HEK293 (cell line): ENCODE results near the gene SLC29A3.

Source experiments
- CTCF ChIP-seq: fragments of 450-650 bp; formaldehyde crosslinking; IDR thresholded peaks from 2 replicates; pipeline ENCODE4 v1.5.1; 2016; ENCODE audit warnings: missing biosample characterization, missing genetic modification characterization
- IKZF3 ChIP-seq: fragments of 450-650 bp; IDR thresholded peaks from 2 replicates; pipeline ENCODE4 v1.5.0; 2018; ENCODE audit warnings: missing biosample characterization, mild to moderate bottlenecking, missing genetic modification characterization, moderate library complexity
- PRDM1 ChIP-seq: fragments of 450-650 bp; formaldehyde crosslinking; IDR thresholded peaks from 2 replicates; pipeline ENCODE4; 2016; ENCODE audit warnings: missing biosample characterization, missing genetic modification characterization
- PRDM6 ChIP-seq: fragments of 450-650 bp; formaldehyde crosslinking; IDR thresholded peaks from 2 replicates; pipeline ENCODE4 v1.5.1; 2017; ENCODE audit warnings: missing biosample characterization, missing genetic modification characterization
- YY1 ChIP-seq: fragments of 450-650 bp; formaldehyde crosslinking; IDR thresholded peaks from 2 replicates; pipeline ENCODE4 v1.5.1; 2018; ENCODE audit warnings: missing biosample characterization, missing genetic modification characterization
- ZBTB48 ChIP-seq: fragments of 450-650 bp; formaldehyde crosslinking; IDR thresholded peaks from 2 replicates; pipeline ENCODE4 v1.5.1; 2016; ENCODE audit warnings: missing biosample characterization, missing genetic modification characterization
- ZBTB6 ChIP-seq: fragments of 450-650 bp; formaldehyde crosslinking; IDR thresholded peaks from 2 replicates; pipeline ENCODE4 v1.5.1; 2017; ENCODE audit warnings: missing biosample characterization, missing genetic modification characterization
- ZFHX2 ChIP-seq: fragments of 450-650 bp; formaldehyde crosslinking; conservative IDR thresholded peaks from 2 replicates; pipeline ENCODE4 v1.5.1; 2016; ENCODE audit warnings: missing biosample characterization, missing genetic modification characterization
- ZFP3 ChIP-seq: fragments of 450-650 bp; formaldehyde crosslinking; IDR thresholded peaks from 2 replicates; pipeline ENCODE4 v1.5.1; 2016; ENCODE audit warnings: low read depth, missing biosample characterization, missing genetic modification characterization
- ZNF132 ChIP-seq: fragments of 450-650 bp; formaldehyde crosslinking; IDR thresholded peaks from 2 replicates; pipeline ENCODE4 v1.5.1; 2017; ENCODE audit warnings: missing biosample characterization, missing genetic modification characterization, borderline replicate concordance
- ZNF18 ChIP-seq: fragments of 450-650 bp; formaldehyde crosslinking; IDR thresholded peaks from 2 replicates; pipeline ENCODE4 v1.5.1; 2016; ENCODE audit warnings: missing biosample characterization, missing genetic modification characterization
- ZNF221 ChIP-seq: fragments of 450-650 bp; formaldehyde crosslinking; IDR thresholded peaks from 2 replicates; pipeline ENCODE4 v1.5.1; 2017; ENCODE audit warnings: missing biosample characterization, missing genetic modification characterization, borderline replicate concordance
- ZNF404 ChIP-seq: fragments of 450-650 bp; formaldehyde crosslinking; IDR thresholded peaks from 2 replicates; pipeline ENCODE4 v1.5.1; 2017; ENCODE audit warnings: missing biosample characterization, missing genetic modification characterization
- ZNF426 ChIP-seq: fragments of 450-650 bp; formaldehyde crosslinking; IDR thresholded peaks from 2 replicates; pipeline ENCODE4 v1.5.1; 2017; ENCODE audit warnings: missing biosample characterization, missing genetic modification characterization, mild to moderate bottlenecking, inconsistent platforms, moderate library complexity
- ZNF521 ChIP-seq: fragments of 450-650 bp; formaldehyde crosslinking; IDR thresholded peaks from 2 replicates; pipeline ENCODE4 v1.5.1; 2017; ENCODE audit warnings: missing biosample characterization, mild to moderate bottlenecking, missing genetic modification characterization
- ZNF596 ChIP-seq: fragments of 450-650 bp; IDR thresholded peaks from 2 replicates; pipeline ENCODE4 v1.5.0; 2018; ENCODE audit warnings: missing biosample characterization, mild to moderate bottlenecking, missing genetic modification characterization, moderate library complexity
- ZNF621 ChIP-seq: fragments of 450-650 bp; formaldehyde crosslinking; IDR thresholded peaks from 2 replicates; pipeline ENCODE4 v1.5.1; 2017; ENCODE audit warnings: missing biosample characterization, missing genetic modification characterization
- ZNF654 ChIP-seq: fragments of 450-650 bp; formaldehyde crosslinking; IDR thresholded peaks from 2 replicates; pipeline ENCODE4 v1.5.1; 2016; ENCODE audit warnings: low read depth, missing biosample characterization, missing genetic modification characterization
- ZNF664 ChIP-seq: fragments of 450-650 bp; formaldehyde crosslinking; IDR thresholded peaks from 2 replicates; pipeline ENCODE4 v1.5.1; 2016; ENCODE audit warnings: missing biosample characterization, missing genetic modification characterization
- ZNF670 ChIP-seq: fragments of 450-650 bp; formaldehyde crosslinking; IDR thresholded peaks from 2 replicates; pipeline ENCODE4 v1.5.1; 2016; ENCODE audit warnings: missing biosample characterization, missing genetic modification characterization, low read depth
- ZNF692 ChIP-seq: fragments of 450-650 bp; formaldehyde crosslinking; IDR thresholded peaks from 2 replicates; pipeline ENCODE4 v1.5.1; 2016; ENCODE audit warnings: missing biosample characterization, missing genetic modification characterization
- ZNF791 ChIP-seq: fragments of 450-650 bp; formaldehyde crosslinking; IDR thresholded peaks from 2 replicates; pipeline ENCODE4 v1.5.1; 2016; ENCODE audit warnings: missing biosample characterization, missing genetic modification characterization
- ZNF837 ChIP-seq: fragments of 450-650 bp; formaldehyde crosslinking; IDR thresholded peaks from 2 replicates; pipeline ENCODE4 v1.5.1; 2016; ENCODE audit warnings: missing biosample characterization, missing genetic modification characterization
- ZSCAN5A ChIP-seq: fragments of 450-650 bp; formaldehyde crosslinking; IDR thresholded peaks from 2 replicates; pipeline ENCODE4 v1.5.1; 2016; ENCODE audit warnings: missing biosample characterization, missing genetic modification characterization
- ZXDB ChIP-seq: fragments of 450-650 bp; formaldehyde crosslinking; IDR thresholded peaks from 2 replicates; pipeline ENCODE4 v1.5.1; 2016; ENCODE audit warnings: missing biosample characterization, missing genetic modification characterization
- TF ChIP-seq, protein P1 (sequence below): fragments of 450-650 bp; formaldehyde crosslinking; IDR thresholded peaks from 2 replicates; pipeline ENCODE4 v1.5.1; 2016; ENCODE audit warnings: missing biosample characterization, missing genetic modification characterization

Gene SLC29A3

DNA sequence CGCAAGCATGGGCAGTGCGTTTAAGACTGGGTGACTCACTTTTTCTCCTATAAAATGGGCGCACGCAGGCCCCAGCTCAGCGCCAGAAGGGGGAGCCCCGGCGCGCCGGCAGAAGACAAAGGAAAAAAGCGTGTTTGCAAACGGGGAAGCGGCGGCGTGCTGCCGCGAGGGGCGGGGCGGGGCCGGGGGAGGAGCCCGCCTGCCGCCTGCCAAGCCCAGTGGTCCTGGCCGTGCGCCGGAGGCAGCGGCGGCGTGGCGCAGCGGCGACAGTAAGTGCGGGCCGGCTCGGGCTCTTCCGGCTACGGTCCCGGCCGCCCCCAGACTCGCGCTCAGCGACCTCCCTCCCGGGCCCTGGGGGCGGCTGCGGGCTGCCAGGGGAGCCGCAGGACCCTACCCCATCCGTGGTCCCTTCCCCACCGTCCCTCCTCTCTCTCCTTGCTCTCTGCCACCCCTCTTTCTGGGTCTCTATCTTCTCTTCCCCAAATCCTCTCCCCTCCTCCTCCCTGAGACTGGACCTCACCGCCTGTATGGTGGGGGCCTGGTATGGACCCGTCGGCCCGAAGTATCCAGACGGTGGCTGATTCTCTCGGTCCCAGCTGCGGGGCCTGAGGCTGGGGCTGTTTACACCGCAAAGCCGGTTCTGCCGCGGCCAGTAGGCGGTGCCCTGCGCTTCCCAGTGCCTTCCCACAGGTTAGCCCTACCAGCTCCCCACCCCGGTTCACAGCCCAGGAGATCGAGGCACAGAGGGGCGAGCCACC lies at the start of gene SLC29A3 (continued):
- TF ChIP-seq ZNF18 (peak; percentile 21; the same call in 1 of the 2 replicates), ZNF596 (tag by site-specific recombination) (no peak), ZBTB6 (tag by site-specific recombination) (0 out of 2 replicates have a peak, but pooled peaks have one; percentile 23), ZBTB48 (tag by site-specific recombination) (peak; percentile 59), ZFHX2 (peak; percentile 66), ZNF132 (tag by site-specific recombination) (no peak), ZNF837 (tag by site-specific recombination) (no peak), ZNF221 (no peak), ZXDB (tag by site-specific recombination) (peak; percentile 30), IKZF3 (no peak), ZNF654 (tag by site-specific recombination) (peak; percentile 70), ZNF426 (tag by site-specific recombination) (no peak), YY1 (tag by site-specific recombination) (no peak), ZNF521 (tag by site-specific recombination) (no peak), ZNF664 (tag by site-specific recombination) (no peak), CTCF (tag by site-specific recombination) (peak; percentile 97), ZSCAN5A (no peak; the same call in 1 of the 2 replicates), PRDM1 (tag by site-specific recombination) (no peak), ZNF670 (tag by site-specific recombination) (no peak), ZNF791 (no peak), ZNF621 (tag by site-specific recombination) (no peak), ZFP3 (no peak), PRDM6 (tag by site-specific recombination) (no peak), ZNF404 (tag by site-specific recombination) (no peak), ZNF692 (tag by site-specific recombination) (peak; percentile 61; the same call in 1 of the 2 replicates)
- TF ChIP-seq, protein P1, sequence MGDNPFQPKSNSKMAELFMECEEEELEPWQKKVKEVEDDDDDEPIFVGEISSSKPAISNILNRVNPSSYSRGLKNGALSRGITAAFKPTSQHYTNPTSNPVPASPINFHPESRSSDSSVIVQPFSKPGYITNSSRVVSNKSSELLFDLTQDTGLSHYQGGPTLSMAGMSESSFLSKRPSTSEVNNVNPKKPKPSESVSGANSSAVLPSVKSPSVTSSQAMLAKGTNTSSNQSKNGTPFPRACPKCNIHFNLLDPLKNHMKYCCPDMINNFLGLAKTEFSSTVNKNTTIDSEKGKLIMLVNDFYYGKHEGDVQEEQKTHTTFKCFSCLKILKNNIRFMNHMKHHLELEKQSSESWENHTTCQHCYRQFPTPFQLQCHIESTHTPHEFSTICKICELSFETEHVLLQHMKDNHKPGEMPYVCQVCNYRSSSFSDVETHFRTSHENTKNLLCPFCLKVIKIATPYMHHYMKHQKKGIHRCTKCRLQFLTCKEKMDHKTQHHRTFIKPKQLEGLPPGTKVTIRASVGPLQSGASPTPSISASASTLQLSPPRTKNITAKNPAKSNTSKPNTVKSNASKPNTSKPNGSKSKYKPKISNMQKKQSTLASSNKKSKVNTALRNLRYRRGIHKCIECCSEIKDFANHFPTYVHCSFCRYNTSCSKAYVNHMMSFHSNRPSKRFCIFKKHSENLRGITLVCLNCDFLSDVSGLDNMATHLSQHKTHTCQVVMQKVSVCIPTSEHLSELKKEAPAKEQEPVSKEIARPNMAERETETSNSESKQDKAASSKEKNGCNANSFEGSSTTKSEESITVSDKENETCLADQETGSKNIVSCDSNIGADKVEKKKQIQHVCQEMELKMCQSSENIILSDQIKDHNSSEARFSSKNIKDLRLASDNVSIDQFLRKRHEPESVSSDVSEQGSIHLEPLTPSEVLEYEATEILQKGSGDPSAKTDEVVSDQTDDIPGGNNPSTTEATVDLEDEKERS (tag by site-specific recombination), result no peak
